ENCODE measurements around the gene HMGCS2.
"Not testable (repeated sequence)": the region's sequence is repeated elsewhere in the genome, so short reads cannot be mapped to it uniquely, and the experiment has no call there.

The HMGCS2 gene

DNA sequence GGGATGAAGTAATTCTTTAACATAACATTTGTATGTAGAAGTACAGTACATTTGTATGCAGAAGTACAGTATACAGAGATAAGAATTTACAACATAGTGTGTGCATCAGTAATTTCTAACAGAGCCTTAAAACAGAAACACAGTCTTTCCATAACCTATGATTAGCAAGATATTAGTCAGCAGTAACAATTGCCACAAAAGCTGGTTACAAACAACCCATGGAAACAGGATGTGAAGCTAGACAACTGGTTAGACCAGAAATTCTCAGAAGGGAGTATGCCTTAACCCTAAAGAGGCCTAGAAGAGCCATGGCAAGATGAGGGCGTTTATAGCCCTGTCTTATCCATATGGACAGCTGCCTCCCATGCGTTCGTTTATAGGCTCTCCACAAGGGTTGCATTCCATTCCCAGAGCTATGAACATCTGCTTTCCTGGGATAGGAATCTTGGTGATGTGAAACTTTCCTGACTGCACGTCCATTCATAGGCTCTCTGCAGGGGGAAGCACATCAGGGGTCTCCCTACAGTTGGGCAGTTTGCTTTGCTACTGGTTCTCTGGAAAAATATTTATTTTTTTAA, 17.9 kb upstream of the HMGCS2 start:
- DNase-seq = not testable (repeated sequence)

DNA sequence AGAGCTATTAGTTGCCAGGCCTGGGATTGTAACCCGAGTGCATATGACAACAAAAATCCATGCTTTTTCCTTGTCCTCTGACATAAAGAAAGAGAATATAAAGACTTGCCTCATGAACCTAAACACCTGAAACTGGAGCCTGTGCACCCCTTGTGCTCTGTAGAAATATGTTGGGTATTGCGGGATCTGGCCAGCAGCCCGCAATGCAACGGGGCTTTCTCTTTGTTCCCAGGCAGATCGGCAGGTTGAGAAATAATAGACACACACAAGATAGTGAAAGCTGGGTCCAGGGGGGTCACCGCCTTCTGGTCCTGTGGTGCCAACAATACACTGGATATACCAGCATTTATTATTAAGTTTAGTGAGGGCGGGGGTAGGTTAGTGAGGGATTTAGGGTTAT, 17.3 kb upstream of the HMGCS2 start:
- DNase-seq = not testable (repeated sequence)

DNA sequence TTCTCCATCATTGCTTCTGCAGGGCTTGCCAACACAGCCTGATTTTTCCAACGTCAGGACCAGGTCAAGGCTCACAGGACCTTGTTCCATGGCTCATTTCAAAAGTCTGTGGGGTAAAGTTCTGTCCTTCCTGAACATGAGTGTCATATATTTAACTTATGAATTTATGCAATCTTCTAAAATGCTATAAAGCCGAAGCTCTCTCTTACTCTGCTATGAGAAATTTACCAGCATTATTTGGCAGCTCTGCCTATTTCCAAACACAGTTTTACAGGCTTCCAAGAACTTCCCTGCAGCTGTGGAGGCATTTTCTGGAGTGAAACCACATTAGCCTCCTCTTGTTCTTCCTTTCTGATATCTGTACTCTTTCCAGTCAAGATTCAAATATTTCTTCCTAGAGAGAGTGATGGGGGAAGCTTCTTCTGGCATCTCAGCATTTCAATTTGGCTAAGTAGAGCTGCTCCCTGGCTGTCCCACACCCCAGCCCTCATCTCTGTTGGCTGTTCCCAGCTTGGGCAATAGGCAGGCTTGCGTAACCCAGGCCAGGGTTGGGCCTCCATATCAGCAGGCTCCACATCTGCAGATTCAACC, 15.6 kb upstream of the HMGCS2 start:
- DNase-seq = no peak

DNA sequence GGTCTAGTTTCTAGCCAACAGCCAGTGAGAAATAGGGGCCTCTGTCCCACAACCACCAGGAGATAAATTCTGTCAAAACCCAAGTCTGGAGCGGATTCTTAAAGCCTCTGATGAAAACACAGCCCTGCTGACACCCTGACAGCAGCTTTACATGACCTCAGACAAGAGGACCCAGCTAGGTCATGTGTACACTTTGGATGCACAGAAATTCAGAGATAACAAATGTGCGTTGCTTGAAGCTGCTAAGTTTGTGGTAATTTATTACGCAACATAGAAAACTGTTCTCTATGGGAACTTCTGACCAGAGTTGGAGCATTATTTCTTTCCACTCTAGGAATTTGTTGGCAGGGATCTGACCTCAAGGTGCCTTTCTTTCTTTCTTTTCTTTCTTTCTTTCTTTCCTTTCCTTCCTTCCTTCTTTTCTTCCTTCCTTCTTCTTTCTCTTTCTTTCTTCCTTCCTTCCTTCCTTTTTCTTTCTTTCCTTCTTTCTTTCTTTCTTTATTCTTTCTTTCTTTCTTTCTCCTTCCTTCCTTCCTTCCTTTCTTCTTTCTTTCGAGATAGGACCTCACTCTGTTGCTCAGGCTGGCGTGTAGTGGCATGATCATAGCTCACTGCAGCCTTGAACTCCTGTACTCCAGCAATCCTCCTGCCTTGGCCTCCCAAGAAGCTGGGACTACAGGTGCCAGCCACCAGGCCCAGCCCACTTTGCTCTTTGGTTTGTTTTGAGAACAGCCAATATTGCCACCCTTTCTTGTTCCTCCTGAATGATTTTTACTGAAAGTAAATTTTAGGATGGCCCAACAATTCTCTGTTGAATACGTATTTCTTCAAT, 14.9 kb upstream of the HMGCS2 start:
- no peak for DNase-seq

DNA sequence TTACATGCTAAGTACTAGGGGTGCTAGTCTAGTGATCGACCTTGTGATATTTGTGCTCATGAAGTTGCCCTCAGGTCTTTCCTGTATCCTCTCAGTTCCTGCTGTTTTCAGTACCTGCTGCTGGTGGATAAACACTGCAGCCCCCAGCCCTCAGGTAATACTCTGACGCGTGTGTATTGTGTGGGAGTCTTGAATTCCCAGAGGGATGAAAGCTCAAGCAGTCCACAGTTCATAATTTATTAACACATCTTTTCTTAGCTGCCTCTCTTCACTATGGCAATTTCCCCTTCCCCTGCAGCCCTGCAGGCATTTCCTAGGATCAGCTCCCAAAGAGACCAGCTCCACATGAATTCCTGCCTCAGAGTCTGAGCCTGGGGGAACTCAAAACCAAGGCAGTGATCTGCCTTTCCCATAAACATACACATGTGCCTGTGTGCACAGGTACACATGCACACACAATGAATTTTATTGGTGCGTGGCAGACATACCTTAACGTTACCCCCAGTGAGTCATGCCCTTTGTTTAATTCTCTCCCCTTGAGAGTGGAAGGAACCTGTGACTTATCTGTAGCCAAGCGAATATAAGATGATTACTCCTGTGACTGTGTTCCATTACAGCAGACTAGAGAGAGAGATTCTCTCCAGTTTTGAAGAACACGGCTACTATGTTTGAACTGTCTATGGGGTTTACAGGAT, 14.1 kb upstream of the HMGCS2 start:
- no peak for DNase-seq

DNA sequence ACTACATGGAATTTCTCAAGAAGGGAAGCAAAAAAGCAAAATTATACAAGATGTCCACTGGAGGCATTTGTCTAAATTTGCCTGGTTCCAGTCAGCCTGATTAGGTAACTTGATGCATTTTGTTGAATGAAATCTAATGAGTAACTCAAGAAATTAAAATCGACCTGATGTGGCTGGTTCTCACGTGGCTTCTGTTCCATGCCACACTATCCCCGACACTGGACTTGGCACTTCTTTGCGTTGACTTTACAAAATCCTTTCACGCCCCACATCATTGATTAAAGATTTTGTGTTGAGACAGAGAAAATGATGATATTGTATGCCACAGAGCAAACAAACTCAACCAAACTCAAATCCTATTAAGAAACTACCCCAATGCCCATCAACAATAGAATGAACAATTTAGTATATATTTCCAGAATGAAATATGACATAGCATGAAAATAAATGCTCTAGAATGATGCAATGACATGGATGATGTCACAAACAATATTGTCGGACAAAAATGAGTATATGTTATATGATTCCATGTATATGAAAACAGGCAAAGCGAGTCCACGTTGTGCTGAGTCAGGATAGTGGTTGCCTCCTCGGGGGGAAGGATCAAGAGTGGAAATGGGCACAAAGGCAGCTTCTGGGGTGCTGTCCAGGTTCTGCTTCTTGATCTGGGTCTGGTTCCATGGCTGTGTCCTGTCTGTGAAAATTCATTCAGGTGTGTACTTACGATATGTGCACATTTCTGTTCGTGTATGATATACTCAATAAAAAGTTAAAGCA, 12.9 kb upstream of the HMGCS2 start:
- no peak for DNase-seq

DNA sequence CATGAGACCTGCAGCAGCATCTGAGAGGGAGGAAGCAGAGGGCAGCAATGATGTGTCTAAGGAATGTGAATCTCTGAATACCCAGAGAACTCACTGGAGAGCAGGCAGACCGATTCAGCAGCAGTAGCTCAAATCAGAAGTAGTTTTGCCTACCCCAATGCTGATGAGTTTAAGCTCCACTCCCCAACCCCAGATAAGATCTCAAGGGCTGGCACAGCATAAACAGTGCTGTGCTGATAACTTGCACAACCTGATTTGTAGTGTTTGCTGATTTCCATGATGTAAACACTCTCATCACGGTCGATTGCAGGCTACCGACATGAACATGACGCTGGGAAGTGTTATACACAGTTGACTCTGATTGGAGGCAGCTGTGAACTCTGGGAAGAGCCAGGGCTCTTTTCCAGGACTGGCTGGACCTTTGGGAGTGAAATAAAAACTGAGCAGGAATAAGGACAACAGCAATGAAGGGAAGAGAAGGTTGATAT, 11.2 kb upstream of the HMGCS2 start:
- DNase-seq = no peak

DNA sequence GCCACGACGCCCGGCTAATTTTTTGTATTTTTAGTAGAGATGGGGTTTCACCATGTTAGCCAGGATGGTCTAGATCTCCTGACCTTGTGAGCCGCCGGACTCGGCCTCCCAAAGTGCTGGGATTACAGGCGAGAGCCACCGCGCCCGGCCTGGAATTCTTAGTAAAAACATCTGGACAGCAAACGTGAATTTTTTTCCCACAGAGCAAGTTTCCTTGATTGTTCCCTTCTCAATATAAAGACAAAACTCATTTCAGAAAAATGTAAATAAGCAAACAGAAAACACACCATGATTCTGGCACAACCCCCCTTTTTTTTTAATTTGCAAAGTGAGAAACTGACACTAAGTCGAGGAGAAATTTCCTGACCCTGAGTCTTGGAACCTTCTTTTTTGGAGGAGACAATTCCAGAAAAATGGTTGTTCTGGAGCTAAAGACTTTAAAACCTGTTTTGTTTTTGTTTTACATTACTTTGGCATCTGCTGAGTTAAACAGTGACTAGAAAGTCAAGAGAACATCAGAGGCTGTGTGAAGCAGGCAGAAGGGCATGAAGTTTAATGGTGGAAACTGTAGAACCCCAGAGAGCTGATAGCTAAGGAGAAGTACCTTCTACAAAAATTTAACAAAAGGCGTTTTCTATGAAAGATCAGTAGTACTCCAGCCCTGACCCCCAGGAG, 10.3 kb upstream of the HMGCS2 start:
- DNase-seq = no peak

DNA sequence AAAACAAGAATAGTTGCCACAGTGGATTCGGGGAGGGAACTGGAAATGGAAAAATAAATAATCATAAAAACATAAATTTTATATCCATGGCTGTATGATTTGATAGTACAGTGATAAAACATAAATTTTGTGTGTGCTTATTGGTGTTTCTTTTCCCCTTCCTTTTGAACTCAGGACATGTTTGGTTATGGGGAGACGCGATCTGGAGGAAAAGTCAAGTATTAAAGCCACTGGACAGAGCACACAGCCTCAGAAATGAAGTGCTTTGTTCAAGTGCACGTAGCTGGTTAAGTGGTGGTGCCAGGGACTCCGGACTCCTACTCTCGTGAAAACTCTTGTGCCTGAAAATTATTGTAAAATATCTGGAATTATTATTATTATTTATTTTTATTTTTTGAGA, 9.7 kb upstream of the HMGCS2 start:
- no peak for DNase-seq

DNA sequence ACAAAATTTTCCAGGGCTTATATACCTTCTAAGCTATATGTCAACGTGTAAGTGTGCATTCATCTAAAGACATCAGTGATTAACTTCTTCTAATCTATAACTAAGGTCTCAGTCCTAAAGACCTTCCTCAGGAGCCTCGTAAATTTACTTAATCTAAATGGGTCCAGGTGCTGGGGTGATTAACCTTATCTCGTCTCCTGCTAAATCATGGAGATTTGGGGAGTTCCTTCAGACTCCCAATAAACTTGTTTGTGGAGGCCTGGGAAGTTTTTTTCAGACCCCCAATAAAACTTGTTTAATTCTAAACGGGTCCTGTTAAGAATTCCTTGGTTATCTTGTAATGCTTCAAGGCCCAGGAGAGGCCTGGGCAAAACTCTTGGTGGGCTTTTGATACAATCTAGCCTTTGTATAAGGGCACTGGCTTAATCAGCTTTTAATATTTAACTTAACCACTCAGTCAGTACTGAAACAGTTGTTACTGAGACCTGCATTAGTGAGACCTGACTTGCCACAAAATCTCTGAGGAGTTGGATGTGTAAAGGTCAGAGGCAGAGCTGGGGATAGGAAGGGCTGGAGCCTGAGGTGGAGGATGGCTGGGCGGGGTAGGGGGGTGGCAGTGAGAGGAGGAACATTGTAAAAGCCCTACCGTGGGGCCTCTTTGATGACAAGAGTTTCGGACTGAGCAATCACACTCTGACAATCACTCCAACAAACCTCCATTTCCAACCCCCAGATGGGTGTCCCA, 6.2 kb upstream of the HMGCS2 start:
- DNase-seq = no peak

DNA sequence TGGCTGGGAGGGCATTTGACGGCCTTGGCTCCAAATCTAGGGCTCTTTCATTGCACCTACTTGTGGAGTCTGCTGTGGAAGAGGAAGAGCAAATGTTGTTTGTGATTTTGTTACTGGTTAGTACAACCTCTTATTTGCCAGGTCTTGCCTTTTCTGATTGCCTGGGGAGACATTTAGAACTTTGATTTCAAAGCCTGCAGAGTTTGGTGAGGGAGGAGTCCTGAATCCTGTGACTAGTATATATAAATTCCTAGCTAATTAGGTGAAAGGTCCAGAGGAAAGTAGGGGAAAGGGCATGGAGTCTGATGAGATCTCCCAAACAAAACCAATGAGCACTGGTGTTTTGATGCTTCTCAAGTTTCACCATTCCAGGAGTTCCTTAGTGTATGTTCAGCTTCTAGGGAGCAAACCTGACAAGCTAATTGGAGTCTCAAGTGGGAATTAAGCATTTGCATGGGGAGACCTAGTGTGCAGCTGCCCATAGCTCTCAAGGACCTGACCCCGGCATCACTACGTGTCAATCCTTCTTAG, 5.1 kb upstream of the HMGCS2 start:
- DNase-seq = no peak

DNA sequence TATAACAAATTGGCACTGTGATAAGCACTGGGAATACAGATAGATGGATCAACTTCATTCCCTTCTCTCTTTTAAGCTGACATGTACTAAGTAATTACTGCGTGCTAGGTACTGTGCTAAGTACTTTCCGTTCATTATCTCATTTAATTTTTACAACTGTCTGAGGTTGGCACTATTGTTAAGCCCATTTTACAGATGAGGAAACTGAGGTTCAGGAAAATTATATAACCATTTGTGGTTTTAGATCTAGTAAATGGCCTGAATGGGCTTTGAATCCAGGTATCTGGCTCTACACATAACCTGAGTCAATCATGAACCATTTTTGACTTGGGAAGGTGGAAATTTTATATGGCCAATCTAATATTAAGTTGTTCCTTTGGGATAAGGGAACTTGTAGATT, 3.6 kb upstream of the HMGCS2 start:
- no peak for DNase-seq

DNA sequence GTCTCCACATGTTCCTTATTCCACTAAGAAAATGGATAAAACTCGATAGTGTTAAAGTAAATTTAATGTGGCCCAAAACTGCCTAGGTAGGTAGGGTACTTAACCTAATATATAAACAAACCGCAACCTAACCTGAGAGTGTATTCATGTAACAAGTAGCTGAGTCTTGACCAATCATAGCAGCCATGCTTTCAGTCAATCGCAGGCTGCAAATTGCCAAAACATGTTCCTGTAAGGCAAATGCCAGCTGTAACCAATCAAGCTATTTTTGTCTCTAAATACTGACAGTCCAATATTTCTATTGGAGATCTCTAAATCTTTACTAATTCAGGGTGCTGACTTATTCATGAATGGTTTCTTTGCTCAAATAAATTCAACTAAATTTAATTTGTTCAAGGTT, 3.1 kb upstream of the HMGCS2 start:
- DNase-seq = no peak

DNA sequence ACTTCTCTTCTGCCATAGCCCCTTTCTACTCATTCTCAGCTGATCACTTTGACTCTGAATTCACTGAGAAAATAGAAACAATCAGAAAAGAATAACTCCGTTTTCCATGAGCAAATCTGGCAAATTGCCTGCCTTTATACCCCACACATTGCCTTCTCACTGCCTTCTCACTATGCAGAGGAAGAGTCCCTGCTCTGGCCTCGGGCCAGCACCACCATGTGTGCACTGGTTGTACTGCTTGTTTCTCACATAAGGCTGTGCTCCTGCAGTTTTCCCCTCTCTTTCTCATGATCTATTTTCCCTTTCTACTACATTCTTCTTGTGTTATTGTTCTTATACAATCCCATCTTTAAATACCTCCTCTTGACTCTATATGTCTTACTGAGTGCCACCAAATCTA, 2.3 kb upstream of the HMGCS2 start:
- DNase-seq = no peak

DNA sequence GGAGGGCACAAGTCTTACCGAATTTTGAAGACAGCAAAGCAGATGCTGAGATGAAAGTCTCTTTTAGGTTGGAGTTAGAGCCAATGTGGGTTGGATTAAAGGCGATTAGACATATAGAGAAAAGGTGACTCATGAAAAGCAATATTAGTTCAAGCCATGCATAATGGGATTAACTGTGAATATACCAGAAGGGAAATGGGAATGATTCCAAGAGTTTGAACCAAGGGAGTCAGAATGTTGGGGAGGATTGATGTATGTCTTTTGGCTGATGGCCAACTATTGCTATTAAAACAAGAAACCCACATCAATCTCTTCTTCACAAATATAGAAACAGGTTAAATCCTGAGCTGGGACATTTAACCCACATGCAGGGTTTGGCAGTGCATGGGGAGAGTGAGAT, 1.2 kb downstream of the HMGCS2 start:
- DNase-seq = no peak

DNA sequence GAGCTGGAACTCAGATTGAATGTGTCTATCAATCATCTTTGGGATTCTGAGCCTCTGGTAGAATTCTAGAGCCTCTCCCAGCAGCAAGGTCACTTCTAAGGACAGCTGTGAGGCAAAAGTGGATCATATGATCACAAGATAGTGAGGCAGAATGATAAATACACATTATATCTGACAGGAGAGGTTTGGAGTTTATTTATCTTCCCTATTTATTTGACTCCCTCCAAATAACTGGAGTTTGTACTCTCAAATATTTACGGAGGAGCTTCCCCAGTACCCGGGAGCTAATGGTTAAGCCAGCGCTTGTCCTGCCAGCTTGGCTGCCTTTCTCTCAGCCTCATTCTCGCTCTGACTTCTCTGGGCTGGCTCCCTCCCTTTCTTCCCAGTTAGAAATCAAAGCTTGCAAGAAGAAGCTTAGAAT, 2.3 kb downstream of the HMGCS2 start:
- no peak for DNase-seq

DNA sequence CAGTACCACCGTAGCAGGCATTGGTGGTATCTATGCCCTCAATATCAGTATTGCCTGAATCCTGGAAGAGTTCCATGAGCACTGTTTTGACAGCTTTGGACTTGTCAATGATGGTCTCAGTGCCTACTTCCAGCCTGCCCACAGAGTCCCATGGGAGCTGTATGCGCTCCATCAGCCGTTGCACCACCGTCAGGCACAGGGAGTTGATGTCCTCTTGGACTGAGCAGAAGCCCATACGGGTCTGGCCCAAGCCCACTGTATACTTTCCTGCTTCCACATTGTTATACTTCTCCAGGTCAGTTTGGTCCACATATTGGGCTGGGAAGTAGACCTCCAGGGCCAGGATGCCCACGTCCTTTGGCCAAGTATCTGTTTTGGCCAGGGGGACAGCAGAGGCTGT, 4.5 kb downstream of the HMGCS2 start:
- DNase-seq = no peak

DNA sequence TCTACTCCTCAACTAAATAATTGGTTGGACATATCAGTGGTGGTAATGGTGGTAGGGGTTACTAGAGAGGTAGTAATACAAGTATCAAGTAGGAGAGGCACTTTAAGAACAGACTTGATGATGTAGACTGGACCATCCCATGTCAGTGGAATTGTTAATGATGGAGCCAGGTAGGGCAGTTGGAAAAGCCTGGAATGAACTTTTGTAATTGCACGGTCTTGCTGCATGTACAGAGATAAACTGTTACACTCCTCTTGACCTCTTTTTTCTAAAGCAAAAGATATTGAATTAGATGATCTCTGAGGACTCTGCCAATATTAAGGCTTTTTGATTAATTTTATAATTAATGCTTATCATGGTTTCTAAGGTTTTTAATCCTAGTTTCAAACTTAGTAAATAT, 5.8 kb downstream of the HMGCS2 start:
- no peak for DNase-seq

DNA sequence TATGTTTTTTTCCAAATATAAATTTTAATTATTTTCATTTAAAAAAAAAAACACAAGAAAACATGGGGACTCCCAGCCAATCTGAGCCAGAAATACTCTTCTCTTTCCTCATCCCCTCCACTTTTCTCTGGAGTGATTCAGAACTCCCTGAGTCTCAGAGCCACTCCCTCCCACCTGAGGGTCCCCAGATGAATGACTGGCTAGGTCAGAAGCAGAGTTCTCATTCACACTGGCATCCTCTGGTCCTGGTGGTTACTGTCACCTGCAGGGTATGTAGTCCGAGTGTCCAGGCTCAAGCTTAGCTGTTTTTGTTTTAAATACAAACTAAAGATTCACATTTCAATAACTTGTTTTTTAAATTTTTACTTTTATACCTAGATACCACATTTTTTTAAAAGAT, 6.3 kb downstream of the HMGCS2 start:
- no peak for DNase-seq

DNA sequence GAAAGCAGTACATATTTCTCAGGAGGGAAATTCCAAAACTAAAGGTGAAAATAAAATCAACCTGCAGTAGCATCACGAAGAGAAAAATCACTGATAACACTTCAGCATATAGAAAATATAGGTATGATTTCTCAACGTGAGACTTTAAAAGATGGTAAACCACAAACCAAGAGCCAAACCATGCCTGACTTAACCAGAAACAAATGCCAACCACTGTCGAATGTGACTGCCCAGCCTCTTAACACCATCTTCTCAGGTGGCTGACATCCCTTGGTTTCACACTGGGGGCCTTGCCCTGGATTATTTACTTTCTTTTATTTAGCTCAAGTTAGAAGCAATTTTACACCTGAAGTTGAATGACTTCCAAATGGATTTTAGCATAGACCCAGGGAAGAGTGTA, 10.1 kb downstream of the HMGCS2 start:
- DNase-seq = no peak

DNA sequence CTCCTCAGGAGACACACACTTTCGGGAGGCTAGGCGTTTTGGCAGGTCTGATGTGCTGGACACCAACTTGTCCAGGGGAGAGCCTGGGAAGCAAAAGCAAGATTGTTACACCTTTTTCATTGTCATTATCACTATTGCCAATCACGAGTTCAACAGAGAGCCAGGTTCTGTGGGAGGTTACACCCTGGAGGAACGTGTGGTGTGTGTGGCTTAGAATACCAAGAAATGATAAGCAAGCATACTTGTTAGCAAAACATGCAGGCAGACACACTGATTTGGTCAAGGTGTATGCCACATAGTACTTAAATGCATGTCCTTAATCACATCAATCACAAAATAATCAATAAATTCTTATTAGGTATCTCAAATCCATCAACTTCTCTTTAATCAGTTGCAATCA, 16.1 kb downstream of the HMGCS2 start:
- DNase-seq = no peak

Data from activated CD4-positive, alpha-beta T cell treated with anti-CD3 and anti-CD28 coated beads, Interleukin-2, amount 50 U/mL, for 4 hours (primary cell).